ENCODE results near the gene PCK1.

Gene PCK1

DNA sequence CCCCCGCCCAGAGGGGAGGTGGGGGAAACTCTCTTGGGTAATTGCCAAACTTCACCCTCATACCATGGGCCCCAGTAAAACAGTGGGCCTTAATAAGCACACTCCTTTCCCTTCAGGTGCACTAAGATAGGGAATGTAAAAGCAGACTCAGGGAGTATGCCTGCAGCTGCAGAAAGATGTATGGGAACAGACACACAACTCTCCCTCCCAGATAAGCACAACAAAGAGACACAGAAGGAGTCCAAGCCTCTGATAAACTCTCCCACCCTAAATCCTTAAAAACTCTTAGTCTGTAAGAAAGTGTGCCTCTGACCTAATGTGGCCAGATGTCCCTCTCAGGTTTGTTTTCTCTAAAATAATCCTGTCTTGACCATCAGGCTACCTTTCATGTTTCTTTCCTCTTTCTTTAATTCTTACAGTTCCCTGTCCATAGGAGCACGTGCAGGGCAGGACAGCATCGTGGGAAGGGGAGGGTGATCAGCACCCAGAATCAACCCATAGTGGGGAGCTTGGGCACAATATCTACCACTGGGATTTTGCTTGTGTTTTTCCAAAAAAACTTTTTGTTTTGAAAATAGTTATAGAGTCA, 24.7 kb upstream of the PCK1 start:
- no peak for DNase-seq (ENCODE audit: low read depth, low spot score)

DNA sequence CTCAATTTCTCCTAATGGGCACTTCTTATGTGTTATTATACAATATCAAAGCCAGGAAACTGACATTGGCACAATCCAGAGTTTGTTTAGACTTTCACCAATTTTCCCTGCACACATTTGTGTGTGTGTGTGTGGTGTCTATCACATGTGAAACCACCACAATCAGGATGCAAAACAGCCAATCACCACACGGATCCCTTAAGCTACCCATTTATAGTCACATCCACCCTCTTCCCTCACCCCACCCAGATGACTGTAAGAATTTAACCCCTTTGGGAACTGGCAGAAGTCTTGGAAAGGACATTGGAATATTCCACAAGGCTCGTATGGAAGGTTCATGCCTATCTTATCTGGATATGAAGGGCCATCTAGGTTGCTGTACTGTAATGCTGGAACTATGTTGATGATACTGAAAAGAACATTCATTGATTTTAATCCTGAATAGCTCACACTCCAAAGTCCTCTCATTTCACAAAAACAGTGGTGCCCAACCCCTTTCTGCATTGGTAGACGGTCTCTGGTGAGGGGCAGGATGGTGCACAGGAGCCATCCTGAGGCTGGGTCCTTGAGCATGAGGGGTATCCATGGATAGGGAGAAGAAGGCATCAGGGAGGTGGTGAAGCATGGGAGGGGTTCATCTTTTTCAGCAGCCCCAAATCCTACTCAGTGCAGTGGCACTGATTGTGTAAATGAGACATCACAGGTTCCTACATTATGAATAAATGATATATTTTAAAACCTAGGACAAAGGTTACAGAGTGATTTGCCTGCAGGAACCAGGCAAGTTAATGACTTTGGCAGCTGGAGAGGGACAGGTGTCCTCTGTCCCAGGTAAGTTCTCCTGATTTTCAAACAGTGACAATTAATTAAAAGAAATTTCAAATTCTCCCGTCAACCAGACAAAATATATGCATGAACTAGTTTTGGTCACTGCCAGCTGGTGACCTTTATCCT, 23.9 kb upstream of the PCK1 start:
- no peak for DNase-seq (ENCODE audit: low read depth, low spot score)

DNA sequence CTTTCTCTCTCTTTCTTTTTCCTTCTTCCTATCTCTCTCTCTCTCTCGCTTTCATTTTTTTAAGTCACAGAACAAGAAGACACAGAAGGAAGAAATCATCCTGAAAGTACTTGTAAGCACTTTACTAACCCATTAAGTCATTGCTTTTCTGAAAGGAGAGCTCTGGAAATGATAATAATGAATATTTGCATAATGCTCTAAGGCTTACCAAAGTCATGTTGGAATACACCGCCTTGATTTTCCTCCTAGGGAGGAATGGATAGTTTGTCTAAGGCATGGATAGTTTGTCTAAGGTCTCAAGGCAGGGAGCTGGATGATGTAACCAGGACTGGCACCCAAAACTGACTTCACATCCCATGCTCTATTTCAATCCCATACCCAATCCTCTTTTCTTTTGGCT, 23.1 kb upstream of the PCK1 start:
- no peak for DNase-seq (ENCODE audit: low read depth, low spot score)

DNA sequence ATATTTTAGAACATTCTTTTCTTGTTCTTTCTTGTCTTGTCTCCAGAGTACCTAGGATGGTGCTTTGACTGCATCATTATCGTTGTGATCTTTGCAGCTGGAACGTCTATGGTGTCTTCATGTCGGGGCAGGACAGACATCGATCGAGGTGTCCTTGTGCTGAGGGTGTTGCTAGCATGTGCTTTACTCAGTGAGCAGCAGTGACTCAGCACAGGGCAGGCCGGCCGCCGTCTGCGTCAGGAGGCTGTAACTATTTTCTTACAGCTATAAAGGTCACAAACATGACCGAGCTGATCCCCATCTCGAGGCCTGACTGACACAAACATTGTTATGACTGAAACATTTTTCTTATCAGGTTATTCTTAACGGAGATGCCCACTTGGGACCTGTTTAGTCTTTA, 21.0 kb upstream of the PCK1 start:
- no peak for DNase-seq (ENCODE audit: low read depth, low spot score)

DNA sequence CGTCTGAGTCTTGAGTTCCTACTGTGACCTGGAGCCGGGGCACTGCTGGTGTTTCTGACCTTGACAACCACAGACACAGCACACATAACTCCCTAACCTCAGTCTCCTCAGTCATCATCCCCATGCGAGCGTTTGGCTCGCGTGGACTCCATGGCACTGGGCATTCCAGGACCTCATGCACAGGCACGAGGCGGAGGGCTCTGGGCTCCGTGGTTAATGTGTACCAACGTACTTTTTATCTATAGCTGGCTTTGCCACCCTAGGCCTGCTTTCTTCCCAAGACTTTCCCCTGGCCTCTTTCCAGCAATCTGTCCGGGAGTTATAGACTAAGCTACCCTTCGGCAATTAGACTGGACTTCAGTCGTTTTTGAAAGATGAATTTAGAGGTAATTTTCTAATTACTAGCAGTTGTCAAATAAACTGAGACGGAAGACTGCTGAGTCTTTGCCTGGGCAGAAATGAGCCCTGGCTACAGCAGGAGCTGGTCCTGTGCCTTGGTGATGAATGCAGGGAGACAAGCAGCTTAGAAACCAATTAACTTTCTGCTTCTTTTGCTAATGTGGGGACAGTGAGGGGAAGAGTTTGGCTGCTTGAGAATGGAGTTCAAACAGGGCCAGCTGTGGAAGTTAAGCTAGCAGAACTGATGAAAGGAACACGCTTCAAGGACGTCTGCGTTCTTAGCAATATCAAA, 19.9 kb upstream of the PCK1 start:
- DNase-seq (ENCODE audit: low read depth, low spot score), result no peak

DNA sequence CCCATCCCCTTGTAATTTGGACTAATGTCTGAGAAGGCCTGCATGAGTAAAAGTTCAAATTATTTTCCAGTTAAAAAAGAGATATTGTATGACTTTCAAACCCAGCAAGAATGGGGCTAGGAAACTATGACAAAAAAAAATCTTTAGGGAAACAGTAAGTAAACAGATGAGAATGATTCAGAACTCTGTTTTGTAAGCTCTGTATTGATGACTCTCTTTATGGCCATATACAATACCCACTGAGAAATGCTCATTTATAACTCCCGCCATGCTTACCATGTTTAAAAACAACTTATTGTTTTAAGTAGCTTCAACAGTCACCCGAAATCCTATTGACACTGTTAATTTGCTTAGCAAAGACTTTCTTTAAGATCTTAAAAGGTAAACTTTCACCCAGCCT, 17.2 kb upstream of the PCK1 start:
- DNase-seq (ENCODE audit: low read depth, low spot score), result no peak

DNA sequence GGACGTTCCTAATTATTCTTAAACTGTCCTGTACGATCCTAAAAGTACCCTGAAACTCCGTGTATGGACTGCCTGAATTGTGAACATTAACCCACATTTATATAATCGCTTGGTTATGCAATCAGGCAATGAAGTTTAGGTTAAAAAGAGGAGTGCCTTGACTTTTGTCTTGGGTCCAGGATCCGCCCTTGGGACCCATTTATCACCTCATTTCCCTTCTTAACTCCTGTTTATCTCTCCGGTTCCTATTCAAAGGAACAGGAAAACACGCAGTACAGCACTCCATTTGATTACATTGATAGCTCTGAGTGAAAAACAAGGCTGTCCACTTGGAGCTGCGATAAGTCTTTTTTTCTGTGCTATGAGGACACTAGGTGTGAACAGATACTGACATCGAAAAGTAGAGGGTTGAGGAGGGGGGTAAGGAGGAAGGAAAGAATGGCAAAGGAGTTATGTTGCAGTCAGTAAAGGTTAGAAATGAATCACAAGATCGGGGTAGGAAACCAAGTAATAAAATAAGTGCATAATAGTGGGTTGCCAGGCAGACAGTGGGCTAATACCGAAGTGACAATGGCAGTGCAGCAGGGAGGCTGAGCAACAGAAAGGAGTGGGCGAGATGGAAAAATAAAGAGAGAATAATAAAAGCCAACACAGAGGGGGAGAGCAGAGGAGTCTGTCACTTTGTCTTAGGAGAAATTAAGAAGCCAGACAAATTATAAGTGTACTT, 15.9 kb upstream of the PCK1 start:
- DNase-seq (ENCODE audit: low read depth, low spot score), result no peak

DNA sequence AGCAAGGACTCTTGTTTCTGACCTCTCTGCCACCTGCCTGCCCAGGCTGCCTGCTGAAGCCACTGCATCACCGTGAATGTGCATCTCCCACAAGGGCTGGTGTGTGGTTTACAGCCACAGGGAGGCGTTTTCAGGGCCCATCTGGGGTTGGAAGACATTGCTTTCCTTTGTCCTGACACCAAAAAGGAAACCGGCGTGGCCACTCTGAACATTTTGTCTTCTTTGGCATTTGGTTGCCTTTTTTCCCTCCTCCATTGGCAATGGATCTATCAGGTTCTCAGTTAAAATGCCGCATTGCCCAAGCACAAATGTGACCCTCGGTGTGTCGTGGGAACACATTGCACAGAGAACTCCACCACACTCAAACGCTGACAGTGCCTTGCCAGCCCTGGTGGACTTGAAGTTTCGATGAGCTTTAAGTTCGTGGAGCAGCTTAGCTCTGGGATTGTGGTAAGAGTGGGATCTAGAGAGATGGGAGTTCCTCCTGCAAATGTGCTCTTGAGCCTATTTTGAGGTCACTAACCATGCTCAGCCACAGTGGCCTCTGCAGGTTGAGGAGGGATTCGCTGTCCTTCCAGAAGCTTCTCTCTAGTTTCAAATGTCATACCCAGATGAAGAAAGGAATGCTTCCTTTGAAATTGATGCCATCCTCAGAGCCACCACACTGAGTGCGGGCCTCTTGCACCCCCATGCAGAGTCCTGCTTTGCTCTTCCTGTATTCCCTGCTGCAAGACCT, 14.8 kb upstream of the PCK1 start:
- no peak for DNase-seq (ENCODE audit: low read depth, low spot score)

DNA sequence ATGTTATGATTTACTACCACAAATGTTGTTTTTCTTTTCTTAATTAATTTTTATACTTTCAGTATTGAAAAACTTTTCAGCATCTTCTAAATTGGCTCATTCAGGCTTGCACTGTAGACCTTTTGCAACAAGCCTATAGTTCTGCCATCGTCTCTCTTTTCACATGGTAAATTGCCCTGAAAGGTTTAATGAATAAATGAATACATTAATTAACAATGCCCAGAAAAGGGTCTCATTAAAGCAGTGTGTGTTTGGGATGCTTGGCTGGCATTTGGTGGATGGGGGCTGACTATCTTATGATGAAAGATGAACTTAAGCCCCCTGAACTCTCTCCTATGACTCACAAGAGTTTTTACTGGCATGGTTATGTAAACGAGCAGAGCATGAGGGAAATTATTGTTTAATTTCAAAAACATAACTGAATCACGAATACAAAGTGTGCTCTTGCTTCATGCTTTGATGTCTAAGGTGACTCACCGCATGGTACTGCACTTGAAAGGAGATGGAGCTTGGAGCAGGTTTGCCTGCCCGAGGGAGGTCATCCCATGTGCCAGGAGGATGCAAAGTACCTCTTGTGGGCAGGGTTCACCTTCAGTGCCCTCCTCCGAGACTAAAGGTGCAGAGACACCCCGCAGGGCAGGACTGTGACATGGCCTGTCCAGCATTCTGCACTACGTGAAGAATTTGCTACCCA, 13.8 kb upstream of the PCK1 start:
- DNase-seq (ENCODE audit: low read depth, low spot score), result no peak

DNA sequence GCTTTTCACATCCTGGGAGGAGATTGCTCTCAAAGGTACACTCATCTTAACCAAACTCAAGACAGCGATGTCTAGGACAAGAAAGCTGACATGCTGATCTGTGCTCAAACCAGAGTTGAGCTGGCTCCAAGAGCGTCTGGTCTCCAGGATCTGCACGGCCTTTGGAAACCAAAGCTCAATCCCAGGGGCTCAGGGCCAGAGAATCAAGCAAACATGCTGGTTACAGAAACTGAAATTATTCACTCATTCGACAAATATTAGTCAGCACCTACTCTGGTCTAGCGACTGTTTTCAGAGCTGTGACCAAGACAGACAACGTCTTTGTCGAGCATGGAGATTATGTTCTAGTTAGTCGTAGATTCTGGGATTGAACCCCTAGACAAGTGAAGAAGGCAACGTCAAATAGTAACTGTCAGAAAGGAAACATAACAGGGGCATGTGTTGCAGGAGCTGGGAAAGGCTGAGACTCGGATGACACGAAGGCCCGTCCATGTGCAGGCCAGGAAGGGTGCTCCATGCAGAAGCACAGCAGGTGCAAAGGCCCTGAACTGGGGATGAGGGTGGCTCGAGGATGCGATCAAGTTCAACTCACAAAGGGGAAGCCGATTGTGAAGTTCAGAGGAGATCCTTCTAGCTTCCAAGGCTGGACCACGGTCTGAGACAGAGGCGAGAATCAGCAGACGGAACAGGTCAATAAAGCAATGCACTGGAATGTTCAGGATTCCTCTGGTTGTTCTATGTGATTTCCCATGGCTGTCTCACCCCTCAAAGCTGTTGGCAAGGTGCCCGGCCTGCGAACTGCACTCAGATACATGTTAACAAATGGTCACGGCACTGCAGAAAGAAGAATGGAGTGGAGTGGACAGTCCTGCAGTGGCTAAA, 12.5 kb upstream of the PCK1 start:
- DNase-seq (ENCODE audit: low read depth, low spot score), result no peak

DNA sequence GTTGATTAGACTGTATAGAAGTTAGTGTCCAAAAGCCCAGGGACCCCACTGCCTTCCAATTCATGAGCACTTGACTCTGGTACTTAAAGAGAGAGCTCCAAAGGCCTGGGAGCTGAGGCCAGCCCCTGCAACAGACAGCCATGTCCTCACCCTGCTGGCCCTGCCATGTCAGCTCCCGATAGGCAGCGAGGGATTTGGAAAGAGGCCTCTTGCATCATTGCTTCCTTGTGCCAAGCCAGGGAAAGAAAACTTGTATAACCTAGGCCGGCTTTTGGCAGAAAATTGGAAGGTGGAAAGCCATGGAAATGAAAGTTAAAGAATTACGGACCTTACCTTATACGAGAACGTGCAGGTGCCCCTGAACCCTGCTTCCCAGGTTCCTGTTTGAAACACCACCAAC, 8.4 kb upstream of the PCK1 start:
- no peak for DNase-seq (ENCODE audit: low read depth, low spot score)

DNA sequence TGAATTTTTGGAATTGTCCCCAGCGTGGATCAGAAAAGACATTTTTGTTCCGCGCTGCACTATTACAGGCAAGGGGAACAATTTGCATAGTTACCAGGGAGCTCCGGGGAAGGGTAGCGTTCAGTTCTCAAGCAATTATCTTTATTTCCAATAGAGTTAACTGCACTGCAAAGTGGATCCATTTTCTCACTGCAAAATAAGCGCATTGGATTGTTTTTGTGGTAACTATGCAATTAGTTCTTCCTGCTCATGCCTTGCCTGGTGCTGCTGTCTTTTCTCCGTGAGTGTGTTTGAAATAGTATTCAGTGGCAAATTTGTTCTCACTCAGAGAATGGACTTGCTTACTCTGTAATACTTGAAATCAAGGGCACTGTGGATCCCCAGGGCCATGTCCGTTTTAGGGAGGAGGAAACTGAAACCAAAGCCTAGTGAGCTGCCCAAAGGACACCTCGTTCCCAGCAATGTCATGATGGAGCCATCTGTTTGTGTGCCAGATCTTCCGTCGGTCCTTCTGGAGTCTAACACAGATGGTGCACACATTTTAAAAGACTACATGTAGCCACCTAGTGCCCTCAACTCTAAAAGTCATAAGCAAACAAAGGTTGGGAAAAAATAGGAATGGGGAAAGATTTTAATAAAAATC, 7.4 kb upstream of the PCK1 start:
- no peak for DNase-seq (ENCODE audit: low read depth, low spot score)

DNA sequence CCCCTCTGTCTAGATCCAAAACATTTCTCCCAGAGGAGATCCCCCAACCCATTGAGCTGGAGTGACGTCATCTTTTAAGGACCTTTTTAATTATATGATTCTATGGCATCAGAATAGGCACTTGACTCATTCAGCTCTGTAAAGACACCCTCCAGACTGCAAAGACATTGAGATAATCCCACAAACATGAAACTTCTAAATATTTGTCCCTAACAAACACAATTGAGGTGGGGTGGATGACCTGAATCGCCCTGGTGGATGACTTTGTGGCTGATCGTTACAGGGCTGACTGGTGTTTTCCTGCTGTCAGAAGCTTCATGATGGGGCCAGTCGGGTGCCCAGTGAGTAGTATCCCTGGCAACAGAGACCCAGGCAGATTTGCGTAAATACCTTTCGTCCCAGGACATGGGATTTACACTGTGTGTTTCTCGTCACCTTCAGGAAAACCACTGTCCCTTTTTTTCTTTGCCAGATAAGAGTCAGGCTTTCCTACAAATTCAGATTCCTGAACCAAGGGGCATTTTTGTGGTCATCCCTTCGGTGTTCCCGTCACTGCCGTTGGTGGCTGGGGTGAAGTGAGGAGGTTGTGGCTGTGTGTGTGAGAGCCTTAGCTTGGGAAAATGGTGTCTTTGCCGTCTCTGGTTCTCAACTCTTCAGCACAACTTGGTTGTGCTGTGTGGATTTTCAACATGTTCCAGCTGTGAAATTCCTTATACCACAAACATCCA, 5.3 kb upstream of the PCK1 start:
- no peak for DNase-seq (ENCODE audit: low read depth, low spot score)

DNA sequence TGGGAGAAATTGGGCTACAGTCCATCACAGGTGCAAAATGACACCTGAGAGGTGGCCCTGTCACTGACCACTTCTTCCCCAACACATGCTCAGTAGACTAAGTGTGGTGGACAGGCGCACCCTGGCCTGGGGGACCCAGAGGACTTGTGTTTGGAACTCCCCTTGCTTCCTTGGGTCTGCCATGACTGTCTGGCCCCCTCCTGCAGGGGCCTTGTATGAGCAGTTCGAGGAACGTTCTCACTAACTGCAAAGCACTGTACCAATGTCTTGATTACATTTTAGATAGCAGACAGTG, 4.0 kb upstream of the PCK1 start:
- DNase-seq (ENCODE audit: low read depth, low spot score), result no peak

DNA sequence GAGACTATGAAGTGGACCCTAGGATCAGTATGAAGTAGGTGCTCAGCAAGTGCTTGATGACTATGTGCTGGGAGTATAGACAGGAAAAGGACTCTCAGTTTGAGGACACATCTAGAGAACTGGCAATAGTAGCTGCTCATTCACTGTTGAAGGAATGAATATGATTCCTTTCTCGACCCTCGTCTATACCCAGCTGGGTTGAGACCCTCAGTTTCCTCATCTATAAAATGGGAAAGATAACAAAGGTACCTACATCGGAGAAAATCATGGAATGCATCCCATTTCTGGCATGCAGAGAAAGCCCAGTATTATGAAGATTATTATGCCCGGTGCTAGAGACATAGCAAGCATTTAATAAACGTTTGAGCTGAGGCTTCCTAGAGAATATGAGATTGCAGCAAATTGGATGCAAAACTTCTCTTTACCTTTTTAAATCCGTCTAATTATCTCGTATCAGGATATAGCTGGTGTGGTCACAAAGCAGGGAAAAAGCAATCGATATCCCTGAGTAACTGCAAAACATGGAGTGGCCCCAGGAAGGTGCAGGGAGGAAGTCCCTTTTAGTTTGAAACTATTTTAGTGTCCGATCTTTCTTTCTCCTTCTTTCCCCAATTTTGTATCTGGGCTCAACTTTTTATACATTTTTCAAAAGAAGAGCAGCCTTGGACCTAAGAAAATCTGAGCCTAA, 2.8 kb upstream of the PCK1 start:
- DNase-seq (ENCODE audit: low read depth, low spot score), result no peak

DNA sequence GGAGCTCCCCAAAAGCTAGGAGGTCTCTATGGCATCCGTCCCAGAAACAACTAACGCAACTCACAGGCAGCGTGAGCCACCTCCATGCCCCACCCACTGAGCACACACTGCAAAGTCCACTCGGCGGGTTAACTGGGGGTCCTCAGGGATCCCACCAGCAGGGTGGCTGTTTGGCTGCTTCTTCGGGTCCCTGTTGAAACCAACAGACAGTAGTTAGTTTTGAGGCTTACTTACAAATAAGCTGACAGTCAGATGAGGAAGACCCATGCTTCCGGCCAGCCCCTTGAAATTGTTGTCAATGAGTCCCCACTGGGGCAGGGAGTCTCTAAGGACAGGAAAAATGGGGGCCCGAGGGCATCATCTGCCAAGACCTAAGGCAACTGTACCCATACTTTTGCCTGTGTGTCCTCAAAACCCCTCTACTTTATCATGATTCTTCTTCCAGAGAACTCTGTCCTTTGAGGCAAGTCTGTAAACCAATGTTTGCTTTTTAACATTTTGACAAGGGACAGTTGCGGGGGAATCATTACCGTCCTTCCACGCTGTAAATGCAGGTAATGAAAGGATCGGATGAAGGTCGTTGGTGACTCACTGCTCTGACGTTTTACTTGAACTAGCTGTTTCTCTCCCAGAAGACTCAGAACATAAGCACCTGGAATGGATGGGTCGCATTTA, 2.2 kb upstream of the PCK1 start:
- DNase-seq (ENCODE audit: low read depth, low spot score), result no peak

DNA sequence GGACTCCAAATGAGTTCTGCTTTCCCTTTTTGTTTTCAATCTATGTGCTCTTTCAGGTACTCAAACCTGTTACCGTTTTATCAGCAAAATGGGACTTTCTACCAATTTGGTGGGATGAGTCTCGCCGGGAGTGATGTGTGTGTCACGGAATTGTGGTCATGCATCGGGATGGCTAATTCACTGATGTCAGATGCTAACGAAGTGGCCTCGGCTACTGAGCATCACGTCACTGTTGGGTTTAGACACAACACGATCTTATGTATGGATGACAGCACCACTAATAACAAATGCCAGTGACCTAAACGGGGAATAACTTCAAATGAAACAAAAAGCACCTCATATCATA, 1.6 kb upstream of the PCK1 start:
- no peak for DNase-seq (ENCODE audit: low read depth, low spot score)
